PC-3 (cell line): ENCODE data around the gene LELP1.

Experiments used
- EZH2 ChIP-seq: fragments of 300-600 bp; sonication (generic); IDR thresholded peaks from one replicate; pipeline ENCODE4 v1.6.1; 2017; ENCODE audit warnings: antibody characterized with exemption, mild to moderate bottlenecking, low read length; ENCODE audit not compliant: unreplicated experiment
- EZH2phosphoT487 ChIP-seq: fragments of 300-600 bp; sonication (generic); IDR thresholded peaks from 2 replicates; pipeline ENCODE4 v1.6.1; 2018; ENCODE audit warnings: mild to moderate bottlenecking, antibody characterized with exemption, low read length, borderline replicate concordance
- TF ChIP-seq, protein P1 (sequence below): fragments of 300-600 bp; sonication (generic); conservative IDR thresholded peaks from 2 replicates; pipeline ENCODE4 v1.5.1; 2017; ENCODE audit warnings: antibody characterized with exemption, low read depth, mild to moderate bottlenecking, low read length

DNA sequence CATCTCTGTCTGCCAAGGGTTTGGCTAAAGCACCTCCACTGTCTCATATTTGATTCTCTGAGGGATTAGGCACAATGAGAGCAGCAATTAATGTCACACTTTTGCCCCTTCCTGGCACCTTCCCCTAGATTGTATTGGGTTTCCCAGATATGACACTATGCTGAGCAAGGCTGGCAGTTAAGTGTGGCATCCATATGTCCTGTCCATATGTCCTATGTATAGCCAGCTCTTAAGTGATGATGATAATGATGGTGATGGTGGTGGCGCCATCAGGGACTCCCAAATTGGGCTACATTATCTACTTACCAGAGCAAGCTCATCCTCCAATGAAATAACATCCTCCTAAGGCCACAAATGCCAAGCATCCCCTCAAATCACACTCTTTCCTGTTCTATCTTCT, 42.8 kb downstream of the LELP1 start:
- TF ChIP-seq, protein P1, sequence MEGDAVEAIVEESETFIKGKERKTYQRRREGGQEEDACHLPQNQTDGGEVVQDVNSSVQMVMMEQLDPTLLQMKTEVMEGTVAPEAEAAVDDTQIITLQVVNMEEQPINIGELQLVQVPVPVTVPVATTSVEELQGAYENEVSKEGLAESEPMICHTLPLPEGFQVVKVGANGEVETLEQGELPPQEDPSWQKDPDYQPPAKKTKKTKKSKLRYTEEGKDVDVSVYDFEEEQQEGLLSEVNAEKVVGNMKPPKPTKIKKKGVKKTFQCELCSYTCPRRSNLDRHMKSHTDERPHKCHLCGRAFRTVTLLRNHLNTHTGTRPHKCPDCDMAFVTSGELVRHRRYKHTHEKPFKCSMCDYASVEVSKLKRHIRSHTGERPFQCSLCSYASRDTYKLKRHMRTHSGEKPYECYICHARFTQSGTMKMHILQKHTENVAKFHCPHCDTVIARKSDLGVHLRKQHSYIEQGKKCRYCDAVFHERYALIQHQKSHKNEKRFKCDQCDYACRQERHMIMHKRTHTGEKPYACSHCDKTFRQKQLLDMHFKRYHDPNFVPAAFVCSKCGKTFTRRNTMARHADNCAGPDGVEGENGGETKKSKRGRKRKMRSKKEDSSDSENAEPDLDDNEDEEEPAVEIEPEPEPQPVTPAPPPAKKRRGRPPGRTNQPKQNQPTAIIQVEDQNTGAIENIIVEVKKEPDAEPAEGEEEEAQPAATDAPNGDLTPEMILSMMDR: no peak
- no peak for TF ChIP-seq EZH2
- TF ChIP-seq EZH2phosphoT487: no peak
